NCI-H345 treated with DMSO at 0.1 percent for 48 hours (cell line): Measurements from ENCODE around the gene ABCA5.
A peak's percentile ranks its signal among the peaks of the same experiment; 100 is the strongest.

Experiments used
- DNase-seq: peaks from one replicate; lab custom pipeline; 2025; ENCODE audit not compliant: unreplicated experiment; lab: John Stamatoyannopoulos, UW

The ABCA5 gene

GRCh38 chr17:69267219-69267618, 59.7 kb downstream of the ABCA5 start:
- no peak for DNase-seq

DNA sequence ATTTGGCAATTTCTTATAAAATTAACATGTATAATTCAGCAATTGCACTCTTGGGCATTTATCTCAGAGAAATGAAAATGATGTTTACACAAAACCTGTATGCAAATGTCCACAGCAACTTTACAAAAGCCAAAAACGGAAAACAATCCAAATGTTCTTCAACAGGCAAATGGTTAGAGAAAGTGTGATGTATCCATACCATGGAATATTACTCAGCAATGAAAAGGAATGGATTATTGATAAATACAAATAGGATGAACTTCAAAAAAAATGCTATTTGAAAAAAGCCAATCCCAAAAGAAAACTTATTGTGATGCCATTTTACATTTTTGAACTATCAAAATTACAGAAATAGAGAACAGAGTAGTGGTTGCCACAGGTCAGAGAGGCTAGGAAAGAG, 61.1 kb downstream of the ABCA5 start:
- DNase-seq = no peak

DNA sequence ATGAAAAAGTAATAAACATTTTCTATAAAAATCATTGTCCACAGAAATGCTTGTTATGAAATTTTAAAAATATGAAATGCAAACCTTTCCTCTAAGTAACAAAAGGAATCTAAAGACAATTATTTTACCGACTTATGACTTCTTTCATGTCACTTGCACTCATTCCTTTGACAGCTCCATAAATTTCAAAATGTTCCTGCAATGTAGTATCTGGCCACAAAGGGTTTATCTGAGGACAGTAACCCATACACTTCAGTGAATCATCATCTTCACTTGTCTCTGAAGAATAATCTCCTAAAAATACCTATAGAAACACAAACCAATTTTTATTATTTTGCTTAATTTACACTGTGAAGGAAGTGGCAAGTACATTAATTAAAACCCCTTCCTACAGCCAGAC, 72.7 kb downstream of the ABCA5 start:
- DNase-seq = no peak

- no peak for DNase-seq
Measured at GRCh38 chr17:69250641-69251040, 76.3 kb downstream of the ABCA5 start.

DNA sequence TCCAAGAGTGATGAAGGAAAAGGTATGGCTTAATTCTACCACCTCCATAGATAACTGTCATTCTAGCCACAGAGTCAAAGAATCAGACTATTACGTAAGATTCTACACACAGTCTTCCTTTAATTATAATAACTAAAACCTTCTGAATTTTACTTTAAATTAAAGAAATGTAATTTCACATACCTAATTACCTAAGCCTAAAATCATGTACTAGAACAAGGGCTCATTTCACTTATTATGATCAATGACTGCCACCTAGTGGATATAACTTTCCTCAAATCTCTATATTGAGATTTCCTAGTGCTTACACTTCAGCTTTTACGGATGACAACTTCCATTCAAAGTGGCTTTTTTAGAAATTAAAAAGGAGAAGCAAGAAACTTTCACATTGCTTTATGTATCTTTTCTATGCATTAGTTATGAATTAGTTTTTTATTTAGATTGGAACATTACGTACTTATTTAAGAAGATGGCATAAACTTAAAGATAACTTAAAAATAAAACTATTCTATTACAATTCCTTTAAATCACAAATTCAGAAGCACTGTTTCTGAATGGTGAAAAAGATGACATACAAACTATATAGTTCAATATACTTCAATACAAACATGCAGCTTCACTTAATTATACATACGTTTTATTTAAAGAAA, 80.1 kb downstream of the ABCA5 start:
- DNase-seq = peak; percentile 18

GRCh38 chr17:69246202-69246601, 80.7 kb downstream of the ABCA5 start:
- no peak for DNase-seq

DNA sequence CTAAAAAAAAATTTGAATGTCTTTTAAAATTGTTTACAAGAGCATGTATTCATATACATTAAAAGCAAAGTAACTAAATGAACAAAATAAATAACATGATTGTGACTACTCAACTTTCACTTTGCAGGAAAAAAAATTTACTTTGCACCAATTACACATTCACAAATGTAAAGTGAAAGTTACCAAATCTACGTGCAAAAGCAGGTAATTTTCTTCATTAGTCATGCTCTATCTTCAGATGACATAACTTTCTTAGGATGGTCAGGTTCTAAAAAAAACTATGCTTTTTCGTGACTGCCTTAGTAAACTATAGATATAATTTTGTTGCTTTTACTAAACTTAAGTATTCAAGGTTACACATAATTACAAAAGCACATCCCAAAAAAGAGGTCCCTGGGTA, 81.3 kb downstream of the ABCA5 start:
- no peak for DNase-seq

- no peak for DNase-seq
Measured at GRCh38 chr17:69239611-69240600, 87.0 kb downstream of the ABCA5 start.

- DNase-seq = no peak
Measured at GRCh38 chr17:69236946-69237345, 90.0 kb downstream of the ABCA5 start.

DNA sequence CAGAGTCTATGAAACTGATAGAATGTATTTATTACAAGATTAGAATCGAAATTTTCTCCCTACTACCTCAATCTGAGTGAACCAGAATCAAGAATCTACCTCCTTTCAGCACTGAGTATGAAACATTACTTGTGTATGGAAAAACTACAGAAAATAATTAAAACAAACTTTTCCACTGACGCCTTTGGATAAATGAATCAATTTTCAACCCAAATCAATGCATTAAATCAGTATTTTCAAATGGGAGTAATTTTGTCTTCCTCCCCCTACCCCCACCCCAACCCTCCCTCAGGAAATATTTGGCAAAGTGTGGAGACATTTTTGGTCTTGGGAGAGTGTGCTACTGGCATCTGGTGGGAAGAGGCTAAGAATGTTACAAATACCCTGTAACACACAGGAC, 90.5 kb downstream of the ABCA5 start:
- DNase-seq = no peak

GRCh38 chr17:69235338-69236058, 91.4 kb downstream of the ABCA5 start:
- peak; percentile 72 for DNase-seq

GRCh38 chr17:69232650-69233049, 94.3 kb downstream of the ABCA5 start:
- no peak for DNase-seq

DNA sequence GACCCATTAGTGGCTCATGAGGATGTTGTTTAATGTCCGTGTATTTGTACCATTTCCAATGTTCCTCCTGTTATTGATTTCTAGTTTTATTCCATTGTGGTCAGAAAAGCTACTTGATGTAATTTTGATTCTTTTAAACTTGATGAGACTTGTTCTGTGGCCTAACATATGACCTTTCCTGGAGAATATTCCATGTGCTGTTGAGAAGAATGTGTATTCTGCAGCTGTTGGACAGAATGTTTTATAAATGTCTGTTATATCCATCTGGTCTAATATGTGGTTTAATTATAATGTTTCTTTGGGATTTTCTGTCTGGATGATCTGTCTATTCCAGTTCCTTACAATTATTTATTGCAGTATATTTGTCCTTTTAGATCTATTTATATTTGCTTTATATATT, 95.4 kb downstream of the ABCA5 start:
- no peak for DNase-seq

DNA sequence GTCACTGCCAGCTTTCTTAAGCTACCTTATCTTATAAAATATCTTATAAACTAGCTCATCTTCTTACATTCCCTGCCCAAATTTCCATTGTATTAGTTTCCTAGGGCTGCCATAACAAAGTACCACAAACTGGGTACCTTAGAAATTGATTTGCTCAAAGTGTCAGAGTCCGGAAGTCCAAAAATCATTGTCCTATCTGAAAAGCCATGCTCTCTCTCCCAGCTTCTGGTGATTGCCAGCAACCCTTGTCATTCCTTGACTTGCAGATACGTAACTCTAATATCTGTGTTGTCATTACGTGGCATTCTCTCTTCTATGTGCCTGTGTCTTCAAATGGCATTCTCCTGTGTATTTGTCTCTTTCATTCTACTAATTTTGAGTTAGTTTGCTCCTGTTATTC, 96.0 kb downstream of the ABCA5 start:
- DNase-seq = no peak

DNA sequence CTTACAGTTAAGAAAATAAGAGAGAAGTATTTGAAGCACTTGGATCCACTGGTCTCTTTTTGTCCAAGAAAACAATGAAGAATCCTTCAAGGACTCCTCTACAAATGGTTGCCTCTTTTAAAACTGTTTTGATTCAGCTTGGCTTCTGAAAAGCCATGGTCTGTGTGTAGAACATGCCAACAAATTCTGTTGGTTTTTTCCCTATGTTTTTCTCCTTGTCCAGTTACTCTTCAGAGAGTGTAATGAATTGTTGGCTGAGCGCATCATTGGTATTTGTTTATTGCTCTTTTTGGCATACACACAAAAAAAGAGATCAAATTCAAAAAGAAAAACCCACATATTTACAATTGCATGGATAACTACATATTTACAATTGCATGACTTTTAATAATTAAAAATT, 98.4 kb downstream of the ABCA5 start, which contains the start of gene ABCA10:
ABCA10 (minus strand) TSS at position 249 of the 400 bp plus-strand sequence. CDS start 3,466 bp downstream, outside the sequence.
- DNase-seq = no peak

- no peak for DNase-seq
Measured at GRCh38 chr17:69228018-69228417, 98.9 kb downstream of the ABCA5 start.

- no peak for DNase-seq
Measured at GRCh38 chr17:69227541-69227940, 99.4 kb downstream of the ABCA5 start.

GRCh38 chr17:69223809-69224208, 103.1 kb downstream of the ABCA5 start:
- no peak for DNase-seq

GRCh38 chr17:69222707-69223258, 104.2 kb downstream of the ABCA5 start:
- DNase-seq = no peak

DNA sequence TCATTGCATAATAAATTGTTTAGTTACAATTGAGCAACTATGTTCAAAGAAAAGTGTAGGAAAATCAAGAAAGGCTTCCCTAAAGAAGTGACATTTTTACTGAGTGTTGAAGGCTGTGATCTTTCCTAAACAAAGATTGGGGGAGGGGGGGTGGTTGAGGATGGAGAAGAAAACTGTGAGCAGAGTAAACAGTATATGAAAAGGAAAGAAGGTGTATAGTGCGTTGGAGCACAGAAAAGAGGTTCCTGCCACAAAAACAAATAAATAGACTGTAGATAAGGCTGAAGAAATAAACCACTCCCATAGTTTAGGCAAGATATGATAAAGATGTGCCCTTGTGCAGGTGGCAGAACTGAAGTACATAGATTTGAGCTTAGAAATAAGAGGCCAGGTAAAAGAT, 106.8 kb downstream of the ABCA5 start:
- no peak for DNase-seq

GRCh38 chr17:69218986-69219385, 107.9 kb downstream of the ABCA5 start:
- DNase-seq = no peak
